Activated T-cell treated with anti-CD3 and anti-CD28 coated beads for 1 hour (primary cell): ENCODE data around the gene TBC1D30.
"Not testable (repeated sequence)": the region's sequence is repeated elsewhere in the genome, so short reads cannot be mapped to it uniquely, and the experiment has no call there.

ENCODE experiments used
- DNase-seq: peaks from one replicate; pipeline ENCODE4 v3.0.0-alpha.2; 2020; ENCODE audit warnings: low read depth

TBC1D30 gene, protein sequence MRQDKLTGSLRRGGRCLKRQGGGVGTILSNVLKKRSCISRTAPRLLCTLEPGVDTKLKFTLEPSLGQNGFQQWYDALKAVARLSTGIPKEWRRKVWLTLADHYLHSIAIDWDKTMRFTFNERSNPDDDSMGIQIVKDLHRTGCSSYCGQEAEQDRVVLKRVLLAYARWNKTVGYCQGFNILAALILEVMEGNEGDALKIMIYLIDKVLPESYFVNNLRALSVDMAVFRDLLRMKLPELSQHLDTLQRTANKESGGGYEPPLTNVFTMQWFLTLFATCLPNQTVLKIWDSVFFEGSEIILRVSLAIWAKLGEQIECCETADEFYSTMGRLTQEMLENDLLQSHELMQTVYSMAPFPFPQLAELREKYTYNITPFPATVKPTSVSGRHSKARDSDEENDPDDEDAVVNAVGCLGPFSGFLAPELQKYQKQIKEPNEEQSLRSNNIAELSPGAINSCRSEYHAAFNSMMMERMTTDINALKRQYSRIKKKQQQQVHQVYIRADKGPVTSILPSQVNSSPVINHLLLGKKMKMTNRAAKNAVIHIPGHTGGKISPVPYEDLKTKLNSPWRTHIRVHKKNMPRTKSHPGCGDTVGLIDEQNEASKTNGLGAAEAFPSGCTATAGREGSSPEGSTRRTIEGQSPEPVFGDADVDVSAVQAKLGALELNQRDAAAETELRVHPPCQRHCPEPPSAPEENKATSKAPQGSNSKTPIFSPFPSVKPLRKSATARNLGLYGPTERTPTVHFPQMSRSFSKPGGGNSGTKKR

DNA sequence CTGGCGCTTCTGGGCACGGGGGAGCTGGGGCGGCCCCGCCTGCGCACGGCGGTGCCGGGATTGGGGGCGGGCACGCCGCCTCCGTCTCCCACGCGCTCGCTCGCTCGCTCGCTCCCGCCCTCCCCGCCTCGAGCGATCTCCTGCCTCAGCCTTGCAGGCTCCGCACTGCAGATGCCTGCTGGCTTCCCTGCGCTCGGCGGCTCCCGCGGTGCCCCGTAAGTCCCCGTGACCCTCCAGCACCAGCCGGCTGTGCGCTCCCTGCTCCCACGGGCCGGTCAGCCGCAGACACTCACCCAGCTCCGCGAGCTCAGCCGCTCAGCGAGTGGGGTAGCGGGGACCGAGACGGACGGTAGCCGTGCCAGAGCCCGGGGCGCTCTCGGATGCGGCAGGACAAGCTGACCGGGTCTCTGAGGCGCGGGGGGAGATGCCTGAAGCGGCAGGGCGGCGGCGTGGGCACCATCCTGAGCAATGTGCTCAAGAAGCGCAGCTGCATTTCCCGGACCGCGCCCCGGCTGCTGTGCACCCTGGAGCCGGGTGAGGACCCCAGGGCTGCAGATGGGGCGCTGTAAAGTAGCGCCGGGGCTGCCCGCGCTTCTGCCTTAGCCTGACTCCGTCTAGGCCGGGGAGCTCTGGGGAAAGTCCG lies at the start of gene TBC1D30:
TBC1D30 (plus strand) TSS at position 148 of the 643 bp plus-strand sequence; CDS start at position 381, 233 bp downstream.
- no peak for DNase-seq

GRCh38 chr12:64775147-64775736 lies 49.2 kb upstream of the TBC1D30 start:
- DNase-seq = not testable (repeated sequence)

- no peak for DNase-seq
These were observed 45.0 kb upstream of the TBC1D30 start for GRCh38 chr12:64779354-64779974.

DNA sequence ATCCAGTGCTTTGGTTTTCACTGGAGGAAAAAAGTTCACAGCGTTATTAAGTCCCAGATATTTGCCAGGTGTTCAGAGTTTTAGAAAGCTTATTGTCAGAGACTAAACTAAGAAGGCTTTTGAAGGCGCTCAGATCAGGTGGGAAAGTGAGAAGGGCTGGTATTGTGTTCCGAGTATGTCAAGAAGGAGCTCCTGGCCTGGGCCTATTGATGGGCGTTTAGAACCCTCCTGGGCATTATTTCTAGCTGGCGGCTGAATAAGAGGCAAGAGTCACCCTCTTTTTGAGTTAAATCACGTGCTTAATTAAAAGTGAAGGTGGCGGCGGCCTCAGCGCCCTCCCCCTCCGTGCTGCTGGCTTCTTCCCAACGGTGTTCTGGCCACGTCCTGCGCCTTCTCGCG lies 44.3 kb upstream of the TBC1D30 start:
- DNase-seq = no peak

DNA sequence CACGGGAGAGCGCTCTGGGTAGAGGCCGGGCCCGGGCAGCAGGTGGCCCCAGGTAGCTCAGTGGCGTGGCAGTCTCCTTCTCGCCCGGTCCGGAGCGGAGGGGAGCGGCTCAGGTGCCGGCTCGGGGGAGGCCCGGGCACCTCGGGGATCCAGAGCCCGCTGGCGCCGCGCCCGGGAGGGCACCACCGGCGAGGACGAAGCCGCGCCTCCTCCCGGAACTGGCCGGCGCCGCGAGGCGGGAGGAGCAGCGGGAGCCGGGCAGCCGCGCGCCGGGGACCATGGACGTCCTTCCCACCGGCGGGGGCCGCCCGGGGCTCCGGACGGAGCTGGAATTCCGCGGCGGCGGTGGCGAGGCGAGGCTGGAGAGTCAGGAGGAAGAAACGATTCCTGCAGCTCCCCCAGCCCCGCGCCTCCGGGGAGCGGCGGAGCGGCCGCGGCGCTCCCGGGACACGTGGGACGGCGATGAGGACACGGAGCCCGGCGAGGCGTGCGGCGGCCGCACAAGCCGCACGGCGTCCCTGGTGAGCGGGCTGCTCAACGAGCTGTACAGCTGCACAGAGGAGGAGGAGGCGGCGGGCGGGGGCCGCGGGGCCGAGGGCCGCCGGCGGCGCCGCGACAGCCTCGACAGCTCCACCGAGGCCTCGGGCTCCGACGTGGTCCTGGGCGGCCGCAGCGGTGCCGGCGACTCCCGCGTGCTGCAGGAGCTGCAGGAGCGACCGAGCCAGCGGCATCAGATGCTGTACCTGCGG lies 43.7 kb upstream of the TBC1D30 start:
- no peak for DNase-seq

- no peak for DNase-seq
These were observed 42.9 kb upstream of the TBC1D30 start for GRCh38 chr12:64781280-64782190.

- DNase-seq = no peak
These were observed 42.1 kb upstream of the TBC1D30 start for GRCh38 chr12:64782191-64782876.

- DNase-seq = no peak
These were observed 38.6 kb upstream of the TBC1D30 start for GRCh38 chr12:64785838-64786237.

- no peak for DNase-seq
These were observed 34.3 kb upstream of the TBC1D30 start for GRCh38 chr12:64790166-64790565.

DNA sequence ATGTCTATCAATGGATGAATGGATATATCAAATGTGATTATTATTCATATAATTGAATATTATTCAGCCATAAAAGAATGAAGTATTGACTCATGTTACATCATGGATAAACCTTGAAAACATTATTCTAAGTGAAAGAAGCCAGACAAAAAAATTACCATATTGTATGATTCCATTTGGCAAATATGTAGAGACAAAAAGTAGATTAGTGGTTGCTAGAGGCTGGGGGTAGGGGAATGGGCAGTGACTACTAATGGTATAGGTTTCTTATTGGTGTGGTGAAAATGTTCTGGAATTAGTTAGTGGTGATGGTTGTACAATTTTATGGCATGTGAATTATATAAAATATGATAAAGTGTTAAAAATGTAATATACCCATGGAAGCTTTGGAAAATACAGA lies 33.4 kb upstream of the TBC1D30 start:
- DNase-seq = no peak

DNA sequence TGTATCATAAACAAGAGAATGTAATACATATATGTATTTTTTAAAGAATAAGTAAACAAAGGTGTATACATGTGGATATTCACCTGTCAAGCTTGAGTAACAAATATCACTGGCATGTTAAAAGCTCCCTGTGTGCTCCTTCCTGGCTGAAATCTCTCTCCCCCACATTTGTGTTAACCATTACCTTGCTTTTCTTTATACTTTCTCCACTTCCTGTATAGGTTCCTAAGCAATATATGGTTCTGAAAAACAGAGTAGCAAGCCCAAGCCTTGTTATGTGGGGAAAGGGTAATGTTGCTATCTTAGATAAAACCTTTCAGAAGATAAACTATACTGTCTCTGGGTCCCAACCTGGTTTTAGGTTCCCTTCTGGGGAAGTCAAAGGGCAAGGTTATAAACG lies 32.3 kb upstream of the TBC1D30 start:
- no peak for DNase-seq

DNA sequence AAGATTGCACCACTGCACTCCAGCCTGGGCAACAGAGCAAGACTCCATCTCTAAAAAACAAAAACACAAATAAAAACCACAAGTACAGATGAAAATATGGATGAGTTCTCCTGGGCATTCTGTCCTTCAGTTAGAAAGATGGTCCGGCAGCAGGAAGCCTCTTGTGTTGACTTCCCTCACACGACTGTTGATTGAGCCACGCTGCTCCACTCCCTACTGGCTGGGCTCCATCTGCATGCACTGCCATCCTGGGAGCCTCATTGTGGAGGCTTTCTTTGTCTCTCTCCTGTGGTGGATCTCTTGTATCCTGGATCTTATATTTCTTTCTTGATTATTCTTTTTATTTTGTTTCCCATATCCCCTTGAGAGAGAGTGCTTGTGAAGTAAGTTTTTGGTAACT lies 30.8 kb upstream of the TBC1D30 start:
- no peak for DNase-seq

DNA sequence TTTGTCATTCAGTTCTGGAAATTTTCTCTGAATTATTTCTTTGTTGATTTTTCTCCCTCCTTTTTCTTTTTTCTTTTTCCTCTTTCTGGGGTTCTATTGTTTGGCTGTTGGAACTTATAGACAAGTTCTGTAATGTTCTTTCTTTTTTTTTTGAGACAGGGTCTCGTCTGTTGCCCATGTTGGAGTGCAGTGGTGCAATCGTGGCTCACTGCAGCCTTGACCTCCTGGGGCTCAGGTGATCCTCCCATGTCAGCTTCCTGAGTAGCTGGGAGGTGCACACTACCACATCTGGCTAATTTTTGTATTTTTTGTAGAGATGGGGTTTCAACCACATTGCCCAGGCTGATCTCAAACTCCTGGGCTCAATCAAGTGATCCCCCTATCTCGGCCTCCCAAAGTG lies 30.1 kb upstream of the TBC1D30 start:
- no peak for DNase-seq

- peak; percentile 39 for DNase-seq
These were observed 28.1 kb upstream of the TBC1D30 start for GRCh38 chr12:64796205-64796845.

DNA sequence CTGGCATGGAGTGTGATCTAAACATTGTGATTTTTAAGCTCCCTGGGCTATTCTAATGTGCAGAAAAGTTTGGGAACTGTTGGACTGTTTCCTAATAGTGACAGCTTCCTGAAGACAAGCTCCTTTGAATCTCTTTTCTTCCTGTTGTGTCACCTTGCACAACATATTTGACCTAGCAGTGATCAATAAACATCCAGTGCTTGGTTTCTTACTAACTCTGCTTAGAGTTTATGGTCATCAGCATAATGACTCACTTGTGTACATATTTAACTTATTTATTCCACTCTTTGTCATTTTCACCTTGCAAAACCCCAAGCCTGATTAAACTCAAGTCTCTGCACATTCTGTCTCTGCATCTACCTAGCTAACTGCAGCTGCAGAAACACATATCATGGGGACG lies 27.3 kb upstream of the TBC1D30 start:
- no peak for DNase-seq

DNA sequence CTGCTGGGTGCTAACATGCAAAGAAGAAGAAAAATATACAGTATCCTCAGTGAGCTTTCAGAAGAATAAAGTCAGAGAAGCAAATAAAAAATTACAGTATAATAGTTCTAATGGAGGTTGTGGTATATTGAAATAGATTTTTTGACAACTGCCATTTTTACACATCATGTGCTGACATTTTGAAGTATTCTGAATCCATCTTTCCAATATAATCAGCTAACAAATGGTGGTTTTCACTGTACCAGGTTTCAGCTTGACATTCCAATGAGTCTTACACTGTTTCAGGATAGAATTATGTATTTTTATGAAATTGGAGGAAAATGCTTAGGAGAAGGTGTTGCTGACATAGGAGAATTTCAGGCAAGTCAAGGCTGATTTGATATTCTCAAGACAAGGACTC lies 26.3 kb upstream of the TBC1D30 start:
- DNase-seq = no peak

DNA sequence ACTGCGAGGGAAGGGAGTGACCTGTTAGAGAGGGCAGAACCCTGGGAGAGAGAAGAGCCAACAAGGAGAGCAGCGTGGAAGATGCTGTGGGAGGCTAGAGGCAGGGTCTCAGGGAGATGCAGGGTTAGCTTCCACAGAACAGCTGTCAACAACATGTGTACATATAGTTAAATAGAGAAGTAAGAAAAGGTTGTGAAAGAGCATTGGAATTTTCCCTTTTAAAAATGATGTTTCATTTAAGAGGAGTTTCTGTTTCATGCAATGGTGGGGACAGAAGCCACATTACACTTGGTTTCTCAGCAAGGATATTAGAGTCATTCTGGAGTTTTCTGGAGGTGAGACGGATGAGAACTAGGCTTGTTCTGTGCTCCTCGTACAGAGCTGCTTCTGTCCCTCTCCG lies 23.8 kb upstream of the TBC1D30 start:
- DNase-seq = no peak

DNA sequence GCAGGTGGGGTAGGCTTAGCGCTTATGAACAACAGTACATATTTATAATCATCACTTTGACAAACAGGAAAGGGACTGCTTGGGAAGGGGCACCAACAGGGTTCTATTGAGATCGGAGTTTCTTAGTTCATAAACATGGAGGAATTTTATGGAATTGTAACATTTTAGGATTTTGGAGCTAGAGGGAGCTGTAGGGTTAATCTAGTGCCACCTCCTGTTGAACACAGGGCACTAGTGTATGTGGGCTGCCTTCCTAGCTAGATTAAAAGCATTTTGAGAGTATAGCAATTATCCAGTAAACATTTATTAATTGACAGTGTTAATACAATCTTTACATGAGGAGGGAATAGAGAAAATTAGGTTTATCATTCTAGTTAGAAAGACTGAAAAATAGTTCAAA lies 23.1 kb upstream of the TBC1D30 start:
- DNase-seq = no peak

DNA sequence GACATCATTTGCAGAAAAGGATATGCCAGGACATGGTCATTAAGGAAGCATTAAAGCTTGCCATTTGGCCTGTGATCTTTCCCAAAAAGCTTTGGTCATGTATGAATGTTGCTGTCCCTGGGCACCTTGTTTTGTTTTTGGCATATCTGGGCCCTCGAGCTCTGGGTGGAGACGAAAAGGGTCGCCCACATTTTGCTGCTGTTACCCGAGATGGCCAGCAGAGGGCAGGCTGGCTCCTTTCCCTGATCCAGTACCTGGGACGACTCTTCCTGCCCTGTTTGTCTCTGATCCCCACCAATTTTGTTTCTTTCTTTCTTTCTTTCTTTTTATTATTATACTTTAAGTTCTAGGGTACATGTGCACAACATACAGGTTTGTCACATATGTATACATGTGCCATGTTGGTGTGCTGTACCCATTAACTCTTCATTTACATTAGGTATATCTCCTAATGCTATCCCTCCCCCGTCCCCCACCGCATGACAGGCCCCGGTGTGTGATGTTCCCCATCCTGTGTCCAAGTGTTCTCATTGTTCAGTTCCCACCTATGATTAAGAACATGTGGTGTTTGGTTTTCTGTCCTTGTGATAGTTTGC lies 22.2 kb upstream of the TBC1D30 start:
- DNase-seq = peak; percentile 35
